Inflammatory macrophage treated with lipopolysaccharide for 1 hour (primary cell): ENCODE measurements around the gene NFAM1.
A peak's percentile ranks its signal among the peaks of the same experiment; 100 is the strongest.

ENCODE experiments used
- DNase-seq, 2 donors: peaks; one replicate each; pipeline ENCODE4 v3.0.0-alpha.2; 2020 to 2022

NFAM1 gene

GRCh38 chr22:42432020-42432596 lies at the start of gene NFAM1:
NFAM1 (minus strand) TSS chr22:42432403; CDS start chr22:42432357, 46 bp downstream.
- DNase-seq, result peak; percentile 78 to 82

GRCh38 chr22:42475122-42475521 lies 42.9 kb upstream of the NFAM1 start:
- DNase-seq, result no peak

GRCh38 chr22:42473484-42474193 lies 41.4 kb upstream of the NFAM1 start:
- DNase-seq, result peak; percentile 60 to 80

- DNase-seq, result no peak
Measured at GRCh38 chr22:42472671-42473070, 40.5 kb upstream of the NFAM1 start.

- DNase-seq, result no peak
Measured at GRCh38 chr22:42471441-42471840, 39.2 kb upstream of the NFAM1 start.

GRCh38 chr22:42470366-42471082 lies 38.3 kb upstream of the NFAM1 start:
- DNase-seq, result no peak

- DNase-seq, result no peak
Measured at GRCh38 chr22:42468841-42469240, 36.6 kb upstream of the NFAM1 start.

- DNase-seq, result no peak
Measured at GRCh38 chr22:42462016-42462415, 29.8 kb upstream of the NFAM1 start.

- no peak for DNase-seq
Measured at GRCh38 chr22:42461511-42461910, 29.3 kb upstream of the NFAM1 start.

GRCh38 chr22:42459287-42460063 lies 27.3 kb upstream of the NFAM1 start:
- DNase-seq, result no peak

GRCh38 chr22:42452916-42453315 lies 20.7 kb upstream of the NFAM1 start:
- no peak for DNase-seq

GRCh38 chr22:42452456-42452855 lies 20.3 kb upstream of the NFAM1 start:
- DNase-seq, result no peak

GRCh38 chr22:42451499-42452145 lies 19.4 kb upstream of the NFAM1 start:
- no peak for DNase-seq

GRCh38 chr22:42450862-42451261 lies 18.7 kb upstream of the NFAM1 start:
- DNase-seq, result no peak

GRCh38 chr22:42446151-42446550 lies 13.9 kb upstream of the NFAM1 start:
- DNase-seq, result no peak

GRCh38 chr22:42444077-42444904 lies 12.1 kb upstream of the NFAM1 start:
- DNase-seq, result peak; percentile 78 to 96

GRCh38 chr22:42443240-42444076 lies 11.3 kb upstream of the NFAM1 start:
- DNase-seq, result peak in 1 of 2 donors; percentile 7

GRCh38 chr22:42442748-42443147 lies 10.5 kb upstream of the NFAM1 start:
- DNase-seq, result no peak

GRCh38 chr22:42440728-42441127 lies 8.5 kb upstream of the NFAM1 start:
- DNase-seq, result no peak

- peak; percentile 85 to 90 for DNase-seq
Measured at GRCh38 chr22:42439821-42440674, 7.8 kb upstream of the NFAM1 start.
